Measurements from ENCODE around the gene PP2D1. TPM values are rescaled to one million over a fixed set of nuclear protein-coding genes. Genes with fewer than 3 reads are reported as not detected.

Gene PP2D1
- total and polyA plus RNA-seq, 2 donors (not counting 3 experiments of a cell fraction or from before 2014, with no cell fraction given), result not detected

DNA sequence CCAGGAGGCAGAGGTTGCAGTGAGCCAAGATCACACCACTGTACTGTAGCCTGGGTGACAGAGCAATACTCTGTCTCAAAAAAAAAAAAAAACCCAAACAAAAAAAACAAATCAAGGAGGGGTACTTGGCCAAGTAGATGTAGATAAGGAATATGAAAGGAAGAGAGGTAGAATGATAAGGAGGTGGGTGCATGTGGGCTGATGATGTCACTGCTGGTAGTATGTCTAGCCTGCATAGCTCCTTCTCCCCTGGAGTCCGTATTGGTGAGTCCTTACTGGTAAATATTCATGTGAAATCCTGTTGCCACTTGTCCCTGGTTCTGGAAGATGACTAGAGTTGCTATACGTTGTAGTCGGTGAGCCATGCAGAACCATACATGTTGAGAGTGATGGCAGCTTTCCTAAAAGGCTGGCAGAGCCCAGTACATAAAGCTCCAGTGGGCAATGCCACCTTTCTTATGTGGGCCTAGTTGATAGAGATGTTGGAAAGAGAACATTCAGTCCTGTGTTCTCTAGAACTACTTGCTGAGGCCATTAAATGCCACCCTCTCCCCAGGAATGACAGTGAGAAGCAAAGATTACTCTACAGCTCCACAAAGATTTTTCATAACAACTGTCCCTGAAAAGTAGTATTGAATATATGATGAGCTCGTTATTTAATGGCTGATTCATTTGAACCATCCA is 39.2 kb upstream of the PP2D1 start:
- H3K79me2 ChIP-seq (ENCODE audit: control insufficient read depth, insufficient read depth, low read length), result no peaks in the 10 kb centered on the region
- ChIA-PET POLR2A (no interaction called here), CTCF (interaction anchor here (0.8 to 1.2 kb wide), 2 partner anchors 9 to 11 kb away, joined by 3 read pairs; partner anchors contain the start of gene KAT2B)
- H3K9me1 ChIP-seq (replicated peaks; ENCODE audit: control insufficient read depth, extremely low read depth, insufficient read depth, low read length), result no peaks in the 10 kb centered on the region
- DNase-seq (ENCODE audit: low read depth, low spot score) (no peak), FAIRE-seq (no peak)
- H3K4me2 ChIP-seq (ENCODE audit: insufficient read depth, low read length), result no peak overlapping the region
- intact Hi-C loops (cut with micrococcal nuclease) (no loop called here), dilution Hi-C loops (cut with MboI; ENCODE audit: extremely low pct_ligation_motif_present, low sequenced_read_pairs) (no loop called here)
- no peaks in the 10 kb centered on the region for H4K20me1 ChIP-seq (replicated peaks; ENCODE audit: control insufficient read depth, extremely low read depth, insufficient read depth, low read length)
- H2AFZ ChIP-seq (ENCODE audit: low read depth, low read length), result no peak overlapping the region
- peaks cover 20% of the 10 kb centered on the region for H3K4me1 ChIP-seq (ENCODE audit: control insufficient read depth, extremely low read depth, insufficient read depth, low read length)
- H3K27ac ChIP-seq (ENCODE audit: insufficient read depth, low read depth, low read length), result no peak overlapping the region
- H3K9ac ChIP-seq (replicated peaks; ENCODE audit: extremely low read depth, insufficient read depth, low read length), result no peak overlapping the region
- H3K27me3 ChIP-seq (ENCODE audit: control insufficient read depth in 2 of 2, insufficient read depth in 2 of 2, low read length in 2 of 2), result no peaks in the 10 kb centered on the region
- H3K9me3 ChIP-seq (replicated peaks; ENCODE audit: control insufficient read depth, insufficient read depth, low read length), result no peaks in the 10 kb centered on the region
- no TSS peak for BruUV-seq (replicated peaks)
- no peaks in the 10 kb centered on the region for H3K36me3 ChIP-seq (ENCODE audit: control insufficient read depth in 2 of 2, extremely low read depth in 1 of 2, insufficient read depth in 2 of 2, low read length in 2 of 2)
- no peak overlapping the region for H3K4me3 ChIP-seq (replicated peaks in 1 of 3; ENCODE audit: insufficient read depth in 1 of 3, low read depth in 1 of 3, low read length in 3 of 3)
- TF ChIP-seq POLR2A (IDR thresholded peaks at IDR 0.05; ENCODE audit: low read depth, low read length) (no peak), JUN (IDR thresholded peaks at IDR 0.05; ENCODE audit: borderline replicate concordance, insufficient read depth, insufficient read length, low read depth) (no peak), FOS (IDR thresholded peaks at IDR 0.05; ENCODE audit: borderline replicate concordance, insufficient read depth, low read length) (no peak), MYC (IDR thresholded peaks at IDR 0.05; ENCODE audit: low read depth, low read length) (no peak), EZH2 (IDR thresholded peaks at IDR 0.05; ENCODE audit: borderline replicate concordance, low read depth, low read length, severe bottlenecking) (no peak), GATA2 (IDR thresholded peaks at IDR 0.05; ENCODE audit: insufficient read depth, insufficient read length, low read depth, low read length) (no peak), POLR2AphosphoS5 (IDR thresholded peaks at IDR 0.05; ENCODE audit: insufficient read depth, low read depth, low read length) (no peak)
- TF ChIP-seq, protein P1, sequence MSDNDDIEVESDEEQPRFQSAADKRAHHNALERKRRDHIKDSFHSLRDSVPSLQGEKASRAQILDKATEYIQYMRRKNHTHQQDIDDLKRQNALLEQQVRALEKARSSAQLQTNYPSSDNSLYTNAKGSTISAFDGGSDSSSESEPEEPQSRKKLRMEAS (IDR thresholded peaks at IDR 0.05; ENCODE audit: insufficient read depth, insufficient read length), result no peak
- TF ChIP-seq, protein P2, sequence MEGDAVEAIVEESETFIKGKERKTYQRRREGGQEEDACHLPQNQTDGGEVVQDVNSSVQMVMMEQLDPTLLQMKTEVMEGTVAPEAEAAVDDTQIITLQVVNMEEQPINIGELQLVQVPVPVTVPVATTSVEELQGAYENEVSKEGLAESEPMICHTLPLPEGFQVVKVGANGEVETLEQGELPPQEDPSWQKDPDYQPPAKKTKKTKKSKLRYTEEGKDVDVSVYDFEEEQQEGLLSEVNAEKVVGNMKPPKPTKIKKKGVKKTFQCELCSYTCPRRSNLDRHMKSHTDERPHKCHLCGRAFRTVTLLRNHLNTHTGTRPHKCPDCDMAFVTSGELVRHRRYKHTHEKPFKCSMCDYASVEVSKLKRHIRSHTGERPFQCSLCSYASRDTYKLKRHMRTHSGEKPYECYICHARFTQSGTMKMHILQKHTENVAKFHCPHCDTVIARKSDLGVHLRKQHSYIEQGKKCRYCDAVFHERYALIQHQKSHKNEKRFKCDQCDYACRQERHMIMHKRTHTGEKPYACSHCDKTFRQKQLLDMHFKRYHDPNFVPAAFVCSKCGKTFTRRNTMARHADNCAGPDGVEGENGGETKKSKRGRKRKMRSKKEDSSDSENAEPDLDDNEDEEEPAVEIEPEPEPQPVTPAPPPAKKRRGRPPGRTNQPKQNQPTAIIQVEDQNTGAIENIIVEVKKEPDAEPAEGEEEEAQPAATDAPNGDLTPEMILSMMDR (IDR thresholded peaks at IDR 0.05; ENCODE audit: extremely low read depth in 1 of 2, insufficient read depth in 1 of 2, low read depth in 1 of 2, low read length in 2 of 2), result no peak
